Astrocyte of the cerebellum (primary cell): ENCODE measurements around the gene PNMA1.

Experiments
- DNase-seq: peaks from one replicate; pipeline ENCODE4 v3.0.0-alpha.2; 2011; ENCODE audit warnings: low read depth
- H3K4me3 ChIP-seq: 2 replicates; pipeline ENCODE4 v1.5.1; 2011; ENCODE audit warnings: mild to moderate bottlenecking, low read depth, low read length, moderate library complexity
- in situ Hi-C: cut with HindIII; loops from 2 replicates; pipeline ENCODE4 v1.10.0; 2017; ENCODE audit warnings: low sequenced_read_pairs
- TF ChIP-seq, protein P1 (sequence below): IDR thresholded peaks from 2 replicates; pipeline ENCODE4 v1.5.1; 2012; ENCODE audit warnings: low read length, low read depth, moderate library complexity, mild to moderate bottlenecking; ENCODE audit errors: missing control alignments

Gene PNMA1

DNA sequence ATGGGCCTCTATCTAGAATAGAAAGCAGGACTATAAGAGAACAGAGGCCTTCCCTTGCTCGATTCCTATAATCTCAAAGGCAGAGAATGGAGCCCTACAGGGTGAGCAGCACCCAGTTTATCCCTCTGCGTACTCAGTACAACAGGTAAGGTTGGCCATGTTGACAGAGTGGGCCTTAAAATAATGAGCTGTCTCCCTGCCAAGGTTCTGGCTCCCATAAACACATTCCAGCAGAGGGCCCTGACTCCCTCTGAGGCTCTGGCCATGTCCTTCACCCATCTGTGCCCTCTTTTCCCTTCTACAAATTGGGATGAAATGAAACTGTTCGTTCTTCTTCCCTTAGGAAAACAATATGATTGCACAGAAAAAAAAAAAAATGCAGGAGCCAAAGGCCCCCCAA lies 16.9 kb upstream of the PNMA1 start:
- TF ChIP-seq, protein P1, sequence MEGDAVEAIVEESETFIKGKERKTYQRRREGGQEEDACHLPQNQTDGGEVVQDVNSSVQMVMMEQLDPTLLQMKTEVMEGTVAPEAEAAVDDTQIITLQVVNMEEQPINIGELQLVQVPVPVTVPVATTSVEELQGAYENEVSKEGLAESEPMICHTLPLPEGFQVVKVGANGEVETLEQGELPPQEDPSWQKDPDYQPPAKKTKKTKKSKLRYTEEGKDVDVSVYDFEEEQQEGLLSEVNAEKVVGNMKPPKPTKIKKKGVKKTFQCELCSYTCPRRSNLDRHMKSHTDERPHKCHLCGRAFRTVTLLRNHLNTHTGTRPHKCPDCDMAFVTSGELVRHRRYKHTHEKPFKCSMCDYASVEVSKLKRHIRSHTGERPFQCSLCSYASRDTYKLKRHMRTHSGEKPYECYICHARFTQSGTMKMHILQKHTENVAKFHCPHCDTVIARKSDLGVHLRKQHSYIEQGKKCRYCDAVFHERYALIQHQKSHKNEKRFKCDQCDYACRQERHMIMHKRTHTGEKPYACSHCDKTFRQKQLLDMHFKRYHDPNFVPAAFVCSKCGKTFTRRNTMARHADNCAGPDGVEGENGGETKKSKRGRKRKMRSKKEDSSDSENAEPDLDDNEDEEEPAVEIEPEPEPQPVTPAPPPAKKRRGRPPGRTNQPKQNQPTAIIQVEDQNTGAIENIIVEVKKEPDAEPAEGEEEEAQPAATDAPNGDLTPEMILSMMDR: no peak

GRCh38 chr14:73729556-73730265 lies 15.5 kb upstream of the PNMA1 start:
- H3K4me3 ChIP-seq: no peak overlapping the region
- no peak for DNase-seq
- TF ChIP-seq, protein P1: no peak
- in situ Hi-C loops: no loop called here

More for the DNA sequence above, 16.9 kb upstream of the PNMA1 start:
- H3K4me3 ChIP-seq: no peak overlapping the region
- no peak for DNase-seq
- in situ Hi-C loops: no loop called here

GRCh38 chr14:73728717-73729330 lies 14.6 kb upstream of the PNMA1 start:
- DNase-seq: no peak
- TF ChIP-seq, protein P1: peak; percentile 89
- in situ Hi-C loops: no loop called here
- H3K4me3 ChIP-seq: no peak overlapping the region

DNA sequence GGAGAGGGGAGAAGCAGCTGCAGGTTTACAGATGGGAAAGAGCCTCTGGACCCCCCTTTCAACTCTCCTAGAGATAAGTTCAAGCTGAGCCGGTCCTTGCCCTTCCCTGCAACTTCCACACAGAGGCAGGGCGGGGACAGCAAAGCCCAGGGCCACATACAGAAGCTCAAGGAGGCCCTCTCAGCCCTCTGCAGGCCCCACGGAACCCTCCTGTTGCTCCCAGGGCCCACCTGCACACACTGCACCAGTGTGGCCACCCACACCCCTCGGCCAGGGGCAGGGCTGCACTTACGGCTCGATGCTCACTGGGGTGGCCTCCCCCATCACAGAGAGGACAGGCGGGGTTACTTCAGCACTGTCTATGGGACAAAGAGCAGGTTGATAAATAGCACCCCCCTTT lies 13.0 kb upstream of the PNMA1 start:
- in situ Hi-C loops: no loop called here
- DNase-seq: no peak
- TF ChIP-seq, protein P1: no peak
- no peak overlapping the region for H3K4me3 ChIP-seq

DNA sequence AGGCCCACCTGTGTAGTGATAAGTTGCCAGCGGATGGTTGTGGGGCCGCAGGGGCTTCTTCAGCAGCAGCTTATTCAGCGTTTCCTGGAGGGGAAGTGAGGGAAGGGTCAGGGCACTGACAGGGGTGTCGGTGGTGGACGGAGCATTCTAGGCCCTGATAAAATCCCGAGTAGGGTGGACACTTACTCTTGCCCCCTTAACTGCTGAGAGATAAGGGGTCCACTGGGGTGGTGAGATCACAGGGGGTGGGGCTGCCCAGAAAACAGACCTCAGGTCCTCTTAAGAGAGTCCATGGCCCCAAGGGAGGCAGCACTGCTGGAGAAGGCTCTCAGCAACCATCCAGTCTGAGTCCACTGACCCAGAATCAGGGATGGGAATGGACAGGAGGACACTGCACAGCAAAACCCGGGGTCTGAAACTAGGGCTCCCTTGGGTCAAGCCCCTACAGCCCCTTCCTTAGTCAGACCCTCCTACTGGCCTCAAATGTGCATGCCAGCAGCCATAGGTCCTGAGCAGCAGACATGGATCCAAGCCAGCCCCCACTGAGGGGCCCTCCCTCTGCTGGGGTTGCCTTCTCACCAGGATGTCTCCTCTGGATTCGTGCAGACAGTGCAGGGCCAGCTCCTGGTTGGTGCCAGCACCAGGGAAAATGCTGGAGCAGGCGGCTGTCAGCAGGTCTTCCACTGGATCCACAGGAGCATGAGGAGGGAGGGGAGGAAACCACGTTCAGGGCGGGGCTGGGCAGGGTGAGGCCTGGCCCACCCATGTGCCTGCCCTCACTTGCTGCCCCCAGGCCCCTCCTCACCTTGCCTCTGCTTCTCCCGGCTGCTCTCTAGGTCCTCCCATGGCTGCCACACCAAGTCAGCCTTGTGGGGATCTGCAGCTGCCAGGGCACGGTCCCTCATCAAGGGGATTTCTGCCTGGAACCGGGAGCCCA lies 12.1 kb upstream of the PNMA1 start:
- H3K4me3 ChIP-seq: no peak overlapping the region
- DNase-seq: no peak
- TF ChIP-seq, protein P1: no peak
- in situ Hi-C loops: no loop called here
